HL-60 (cell line): ENCODE results near the gene LDB3.

Experiments used
- CTCF ChIP-seq: IDR thresholded peaks from one replicate; pipeline ENCODE4 v1.5.1; 2011; ENCODE audit warnings: low read length, control low read depth, inconsistent platforms; ENCODE audit not compliant: insufficient read depth
- GABPA ChIP-seq: IDR thresholded peaks from 2 replicates; pipeline ENCODE4 v1.6.1; 2012; ENCODE audit warnings: low read depth
- POLR2AphosphoS5 ChIP-seq: IDR thresholded peaks from 2 replicates; pipeline ENCODE4 v1.6.1; 2012; ENCODE audit warnings: low read depth
- REST ChIP-seq: IDR thresholded peaks from 2 replicates; pipeline ENCODE4 v1.6.1; 2012; ENCODE audit warnings: low read depth; ENCODE audit not compliant: insufficient replicate concordance
- SPI1 ChIP-seq: IDR thresholded peaks from 2 replicates; pipeline ENCODE4 v1.6.1; 2012; ENCODE audit warnings: low read depth, mild to moderate bottlenecking, borderline replicate concordance

- TF ChIP-seq CTCF (no peak), POLR2AphosphoS5 (no peak), GABPA (no peak), REST (no peak), SPI1 (no peak)
Observed at GRCh38 chr10:86691333-86692022, 23.2 kb downstream of the LDB3 start.
